ENCODE data around the gene DCX. TPM values are rescaled to one million over a fixed set of nuclear protein-coding genes. Genes with fewer than 3 reads are reported as not detected.
"Not testable (repeated sequence)": the region's sequence is repeated elsewhere in the genome, so short reads cannot be mapped to it uniquely, and the experiment has no call there.

DCX gene
- total and polyA plus RNA-seq, 7 experiments from 2014 or later, result not detected

GRCh38 chrX:111346150-111346549, 65.8 kb downstream of the DCX start:
- POLR2A ChIA-PET; H3K9me3 ChIP-seq (ENCODE audit: control insufficient read depth in 2 of 3, low read length in 3 of 3); CTCF ChIA-PET; intact Hi-C loops (cut with micrococcal nuclease); H3K36me3 Mint-ChIP-seq; H3K4me1 Mint-ChIP-seq; DNase-seq; H3K4me3 Mint-ChIP-seq; H3K9me3 Mint-ChIP-seq; ATAC-seq; H3K36me3 ChIP-seq (ENCODE audit: control insufficient read depth in 2 of 3, insufficient read depth in 3 of 3, low read length in 3 of 3); H3K27me3 ChIP-seq (ENCODE audit: control insufficient read depth in 2 of 2, insufficient read depth in 2 of 2, low read length in 2 of 2); H3K27ac ChIP-seq (ENCODE audit: low read depth, low read length); H3K4me1 ChIP-seq (ENCODE audit: control insufficient read depth in 2 of 2, insufficient read depth in 2 of 2, low read length in 2 of 2); H3K4me3 ChIP-seq (ENCODE audit: low read length); H3K27me3 Mint-ChIP-seq; H3K27ac Mint-ChIP-seq: not testable (repeated sequence)

DNA sequence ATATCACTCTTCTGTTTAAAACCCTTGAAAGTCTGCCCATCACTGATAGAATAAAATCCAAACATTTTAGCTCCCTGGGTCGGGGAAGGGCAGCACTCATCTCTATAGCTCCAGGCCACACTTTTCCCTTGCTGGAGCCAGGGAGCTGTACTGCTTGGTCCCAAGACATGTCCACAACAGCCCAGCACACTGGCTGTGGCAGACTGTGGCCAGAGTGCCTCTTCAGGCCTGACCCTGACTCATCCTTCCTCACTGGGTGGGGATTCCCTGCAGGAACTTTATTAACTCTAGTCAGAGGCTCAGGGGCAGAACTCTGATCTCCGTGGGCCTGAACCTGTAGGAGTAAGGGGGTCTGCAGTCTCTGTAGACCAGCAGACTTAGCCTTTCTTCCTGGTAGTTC, 71.9 kb downstream of the DCX start:
- CTCF ChIA-PET, result no interaction called here

GRCh38 chrX:111339212-111339611, 72.8 kb downstream of the DCX start:
- Histone ChIP-seq H3K4me1 (ENCODE audit: control insufficient read depth in 2 of 2, insufficient read depth in 2 of 2, low read length in 2 of 2) (no peaks in the 10 kb centered on the region), H3K27me3 (ENCODE audit: control insufficient read depth in 2 of 2, insufficient read depth in 2 of 2, low read length in 2 of 2) (no peaks in the 10 kb centered on the region), H3K27ac (ENCODE audit: low read depth, low read length) (no peak overlapping the region), H3K9me3 (ENCODE audit: control insufficient read depth in 2 of 3, low read length in 3 of 3) (no peaks in the 10 kb centered on the region), H3K36me3 (ENCODE audit: control insufficient read depth in 2 of 3, insufficient read depth in 3 of 3, low read length in 3 of 3) (no peaks in the 10 kb centered on the region), H3K4me3 (ENCODE audit: low read length) (no peak overlapping the region)
- H3K36me3 Mint-ChIP-seq, result no peaks in the 10 kb centered on the region
- H3K27me3 Mint-ChIP-seq, result peaks cover 0 to 7% (median 0%) of the 10 kb centered on the region in 5 donors
- intact Hi-C loops (cut with micrococcal nuclease), result no loop called here
- peaks cover 0 to 7% (median 1%) of the 10 kb centered on the region in 11 donors for H3K9me3 Mint-ChIP-seq
- DNase-seq (no peak), ATAC-seq (no peak)
- ChIA-PET CTCF (no interaction called here), POLR2A (no interaction called here)
- no peaks in the 10 kb centered on the region for H3K4me1 Mint-ChIP-seq
- no peak overlapping the region for H3K27ac Mint-ChIP-seq
- H3K4me3 Mint-ChIP-seq, result no peak overlapping the region

More for the DNA sequence above, 71.9 kb downstream of the DCX start:
- Mint-ChIP-seq H3K36me3 (no peaks in the 10 kb centered on the region), H3K9me3 (peaks cover 0 to 7% (median 3%) of the 10 kb centered on the region in 11 donors), H3K4me3 (no peak overlapping the region), H3K4me1 (no peaks in the 10 kb centered on the region), H3K27ac (no peak overlapping the region), H3K27me3 (peaks cover 0 to 7% (median 0%) of the 10 kb centered on the region in 5 donors)
- Histone ChIP-seq H3K27ac (ENCODE audit: low read depth, low read length) (no peak overlapping the region), H3K4me3 (ENCODE audit: low read length) (no peak overlapping the region), H3K9me3 (ENCODE audit: control insufficient read depth in 2 of 3, low read length in 3 of 3) (no peaks in the 10 kb centered on the region), H3K36me3 (ENCODE audit: control insufficient read depth in 2 of 3, insufficient read depth in 3 of 3, low read length in 3 of 3) (no peaks in the 10 kb centered on the region), H3K4me1 (ENCODE audit: control insufficient read depth in 2 of 2, insufficient read depth in 2 of 2, low read length in 2 of 2) (no peaks in the 10 kb centered on the region), H3K27me3 (ENCODE audit: control insufficient read depth in 2 of 2, insufficient read depth in 2 of 2, low read length in 2 of 2) (no peaks in the 10 kb centered on the region)
- intact Hi-C loops (cut with micrococcal nuclease), result no loop called here
- POLR2A ChIA-PET, result no interaction called here
- no peak for DNase-seq
- ATAC-seq, result no peak

- H3K36me3 Mint-ChIP-seq, result no peaks in the 10 kb centered on the region
- no peaks in the 10 kb centered on the region for H3K27me3 ChIP-seq (ENCODE audit: control insufficient read depth in 2 of 2, insufficient read depth in 2 of 2, low read length in 2 of 2)
- H3K36me3 ChIP-seq (ENCODE audit: control insufficient read depth in 2 of 3, insufficient read depth in 3 of 3, low read length in 3 of 3), result no peaks in the 10 kb centered on the region
- ChIA-PET CTCF (no interaction called here), POLR2A (no interaction called here)
- DNase-seq (no peak), ATAC-seq (no peak)
- H3K9me3 Mint-ChIP-seq, result peaks cover 0 to 7% (median 0%) of the 10 kb centered on the region in 11 donors
- H3K27ac Mint-ChIP-seq, result no peak overlapping the region
- H3K4me1 Mint-ChIP-seq, result no peaks in the 10 kb centered on the region
- no peak overlapping the region for H3K4me3 ChIP-seq (ENCODE audit: low read length)
- intact Hi-C loops (cut with micrococcal nuclease), result no loop called here
- no peak overlapping the region for H3K27ac ChIP-seq (ENCODE audit: low read depth, low read length)
- no peak overlapping the region for H3K4me3 Mint-ChIP-seq
- H3K27me3 Mint-ChIP-seq, result peaks cover 0 to 7% (median 0%) of the 10 kb centered on the region in 5 donors
- H3K4me1 ChIP-seq (ENCODE audit: control insufficient read depth in 2 of 2, insufficient read depth in 2 of 2, low read length in 2 of 2), result no peaks in the 10 kb centered on the region
- H3K9me3 ChIP-seq (ENCODE audit: control insufficient read depth in 2 of 3, low read length in 3 of 3), result no peaks in the 10 kb centered on the region
These were observed 73.8 kb downstream of the DCX start for GRCh38 chrX:111338095-111338698.

DNA sequence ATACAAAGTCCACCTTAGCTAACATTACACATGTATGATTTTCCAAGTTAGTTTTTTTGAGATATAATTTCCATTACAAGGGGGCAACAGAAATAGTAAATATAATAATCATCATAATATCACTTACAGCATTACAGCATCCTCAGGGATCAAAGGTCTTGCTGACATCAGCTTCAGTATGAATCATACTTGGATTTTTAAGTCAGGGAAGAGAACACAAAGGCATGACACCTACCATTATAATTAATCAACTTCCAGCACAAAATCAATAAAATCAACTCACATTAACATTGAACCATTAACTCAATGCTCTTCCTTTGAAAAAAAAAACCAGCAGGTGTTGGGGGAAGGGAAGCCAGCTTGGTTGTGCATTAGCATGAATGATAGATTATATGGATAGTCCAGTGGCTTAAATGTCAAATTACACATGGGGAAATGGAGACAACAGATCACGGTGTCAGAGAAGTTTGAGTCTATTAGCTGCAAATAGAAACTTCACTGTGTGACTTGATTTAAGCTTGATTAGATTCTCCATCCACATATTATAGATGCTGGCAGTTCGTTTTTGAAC, 74.8 kb downstream of the DCX start:
- H3K4me3 ChIP-seq (ENCODE audit: low read length), result no peak overlapping the region
- no peaks in the 10 kb centered on the region for H3K36me3 ChIP-seq (ENCODE audit: control insufficient read depth in 2 of 3, insufficient read depth in 3 of 3, low read length in 3 of 3)
- H3K9me3 Mint-ChIP-seq, result peaks cover 0 to 4% (median 0%) of the 10 kb centered on the region in 11 donors
- no peak for ATAC-seq
- H3K27ac Mint-ChIP-seq, result no peak overlapping the region
- H3K36me3 Mint-ChIP-seq, result no peaks in the 10 kb centered on the region
- no peak overlapping the region for H3K27ac ChIP-seq (ENCODE audit: low read depth, low read length)
- H3K4me3 Mint-ChIP-seq, result no peak overlapping the region
- H3K9me3 ChIP-seq (ENCODE audit: control insufficient read depth in 2 of 3, low read length in 3 of 3), result no peaks in the 10 kb centered on the region
- H3K27me3 ChIP-seq (ENCODE audit: control insufficient read depth in 2 of 2, insufficient read depth in 2 of 2, low read length in 2 of 2), result no peaks in the 10 kb centered on the region
- peaks cover 0 to 7% (median 4%) of the 10 kb centered on the region in 5 donors for H3K27me3 Mint-ChIP-seq
- no peaks in the 10 kb centered on the region for H3K4me1 ChIP-seq (ENCODE audit: control insufficient read depth in 2 of 2, insufficient read depth in 2 of 2, low read length in 2 of 2)
- no peak for DNase-seq
- CTCF ChIA-PET, result no interaction called here
- no peaks in the 10 kb centered on the region for H3K4me1 Mint-ChIP-seq
- intact Hi-C loops (cut with micrococcal nuclease), result no loop called here
- POLR2A ChIA-PET, result no interaction called here

DNA sequence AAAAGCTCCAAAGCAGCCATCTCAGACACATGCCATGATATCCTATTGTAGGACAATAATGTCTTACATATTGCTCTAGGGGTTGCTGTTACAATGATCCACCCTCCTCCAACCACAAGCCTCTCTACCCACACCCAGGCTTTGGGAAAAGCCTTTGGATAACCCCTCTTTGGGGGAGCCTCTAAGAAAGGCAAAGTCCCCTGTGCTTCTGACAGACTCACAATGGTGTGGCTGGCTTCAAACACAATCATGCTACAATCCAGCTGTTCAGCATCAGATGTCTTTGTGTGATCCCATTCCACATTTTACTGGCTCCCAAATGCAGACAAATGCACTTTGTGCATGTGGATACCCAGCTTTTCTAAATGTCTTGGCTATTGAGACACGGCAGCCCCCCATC, 75.9 kb downstream of the DCX start:
- Histone ChIP-seq H3K27ac (ENCODE audit: low read depth, low read length) (no peak overlapping the region), H3K9me3 (ENCODE audit: control insufficient read depth in 2 of 3, low read length in 3 of 3) (no peaks in the 10 kb centered on the region), H3K36me3 (ENCODE audit: control insufficient read depth in 2 of 3, insufficient read depth in 3 of 3, low read length in 3 of 3) (no peaks in the 10 kb centered on the region), H3K27me3 (ENCODE audit: control insufficient read depth in 2 of 2, insufficient read depth in 2 of 2, low read length in 2 of 2) (no peaks in the 10 kb centered on the region), H3K4me3 (ENCODE audit: low read length) (no peak overlapping the region), H3K4me1 (ENCODE audit: control insufficient read depth in 2 of 2, insufficient read depth in 2 of 2, low read length in 2 of 2) (no peaks in the 10 kb centered on the region)
- intact Hi-C loops (cut with micrococcal nuclease), result no loop called here
- Mint-ChIP-seq H3K4me3 (no peak overlapping the region), H3K36me3 (no peaks in the 10 kb centered on the region), H3K9me3 (peaks cover 0 to 3% (median 0%) of the 10 kb centered on the region in 11 donors), H3K27me3 (peaks cover 0 to 7% (median 4%) of the 10 kb centered on the region in 5 donors), H3K4me1 (no peaks in the 10 kb centered on the region), H3K27ac (no peak overlapping the region)
- ChIA-PET POLR2A (no interaction called here), CTCF (no interaction called here)
- ATAC-seq (no peak), DNase-seq (no peak)

- H3K27ac Mint-ChIP-seq, result no peak overlapping the region
- ATAC-seq (no peak), DNase-seq (no peak)
- CTCF ChIA-PET, result no interaction called here
- no peak overlapping the region for H3K4me3 Mint-ChIP-seq
- Histone ChIP-seq H3K4me3 (ENCODE audit: low read length) (no peak overlapping the region), H3K27me3 (ENCODE audit: control insufficient read depth in 2 of 2, insufficient read depth in 2 of 2, low read length in 2 of 2) (no peaks in the 10 kb centered on the region), H3K9me3 (ENCODE audit: control insufficient read depth in 2 of 3, low read length in 3 of 3) (no peaks in the 10 kb centered on the region), H3K4me1 (ENCODE audit: control insufficient read depth in 2 of 2, insufficient read depth in 2 of 2, low read length in 2 of 2) (no peaks in the 10 kb centered on the region), H3K36me3 (ENCODE audit: control insufficient read depth in 2 of 3, insufficient read depth in 3 of 3, low read length in 3 of 3) (no peaks in the 10 kb centered on the region), H3K27ac (ENCODE audit: low read depth, low read length) (no peak overlapping the region)
- H3K9me3 Mint-ChIP-seq, result peaks cover 0 to 2% (median 0%) of the 10 kb centered on the region in 11 donors
- H3K27me3 Mint-ChIP-seq, result peaks cover 0 to 5% (median 0%) of the 10 kb centered on the region in 5 donors
- H3K4me1 Mint-ChIP-seq, result no peaks in the 10 kb centered on the region
- intact Hi-C loops (cut with micrococcal nuclease), result no loop called here
- no peaks in the 10 kb centered on the region for H3K36me3 Mint-ChIP-seq
- POLR2A ChIA-PET, result no interaction called here
These were observed 82.6 kb downstream of the DCX start for GRCh38 chrX:111329370-111329769.

All from naive thymus-derived CD4-positive, alpha-beta T cell (primary cell).